ENCODE measurements around the gene QPRT.
"Not testable (repeated sequence)": the region's sequence is repeated elsewhere in the genome, so short reads cannot be mapped to it uniquely, and the experiment has no call there.

QPRT gene

GRCh38 chr16:29663016-29663806 is 15.8 kb upstream of the QPRT start, which contains the start of gene SPN:
SPN (plus strand) TSS chr16:29663247; CDS start chr16:29663729, 482 bp downstream.
- no peak for DNase-seq

- no peak for DNase-seq
Measured at GRCh38 chr16:29663807-29664090, 15.2 kb upstream of the QPRT start.

DNA sequence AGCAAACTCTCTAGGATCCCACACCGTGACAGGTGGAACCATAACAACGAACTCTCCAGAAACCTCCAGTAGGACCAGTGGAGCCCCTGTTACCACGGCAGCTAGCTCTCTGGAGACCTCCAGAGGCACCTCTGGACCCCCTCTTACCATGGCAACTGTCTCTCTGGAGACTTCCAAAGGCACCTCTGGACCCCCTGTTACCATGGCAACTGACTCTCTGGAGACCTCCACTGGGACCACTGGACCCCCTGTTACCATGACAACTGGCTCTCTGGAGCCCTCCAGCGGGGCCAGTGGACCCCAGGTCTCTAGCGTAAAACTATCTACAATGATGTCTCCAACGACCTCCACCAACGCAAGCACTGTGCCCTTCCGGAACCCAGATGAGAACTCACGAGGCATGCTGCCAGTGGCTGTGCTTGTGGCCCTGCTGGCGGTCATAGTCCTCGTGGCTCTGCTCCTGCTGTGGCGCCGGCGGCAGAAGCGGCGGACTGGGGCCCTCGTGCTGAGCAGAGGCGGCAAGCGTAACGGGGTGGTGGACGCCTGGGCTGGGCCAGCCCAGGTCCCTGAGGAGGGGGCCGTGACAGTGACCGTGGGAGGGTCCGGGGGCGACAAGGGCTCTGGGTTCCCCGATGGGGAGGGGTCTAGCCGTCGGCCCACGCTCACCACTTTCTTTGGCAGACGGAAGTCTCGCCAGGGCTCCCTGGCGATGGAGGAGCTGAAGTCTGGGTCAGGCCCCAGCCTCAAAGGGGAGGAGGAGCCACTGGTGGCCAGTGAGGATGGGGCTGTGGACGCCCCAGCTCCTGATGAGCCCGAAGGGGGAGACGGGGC is 14.7 kb upstream of the QPRT start:
- no peak for DNase-seq

DNA sequence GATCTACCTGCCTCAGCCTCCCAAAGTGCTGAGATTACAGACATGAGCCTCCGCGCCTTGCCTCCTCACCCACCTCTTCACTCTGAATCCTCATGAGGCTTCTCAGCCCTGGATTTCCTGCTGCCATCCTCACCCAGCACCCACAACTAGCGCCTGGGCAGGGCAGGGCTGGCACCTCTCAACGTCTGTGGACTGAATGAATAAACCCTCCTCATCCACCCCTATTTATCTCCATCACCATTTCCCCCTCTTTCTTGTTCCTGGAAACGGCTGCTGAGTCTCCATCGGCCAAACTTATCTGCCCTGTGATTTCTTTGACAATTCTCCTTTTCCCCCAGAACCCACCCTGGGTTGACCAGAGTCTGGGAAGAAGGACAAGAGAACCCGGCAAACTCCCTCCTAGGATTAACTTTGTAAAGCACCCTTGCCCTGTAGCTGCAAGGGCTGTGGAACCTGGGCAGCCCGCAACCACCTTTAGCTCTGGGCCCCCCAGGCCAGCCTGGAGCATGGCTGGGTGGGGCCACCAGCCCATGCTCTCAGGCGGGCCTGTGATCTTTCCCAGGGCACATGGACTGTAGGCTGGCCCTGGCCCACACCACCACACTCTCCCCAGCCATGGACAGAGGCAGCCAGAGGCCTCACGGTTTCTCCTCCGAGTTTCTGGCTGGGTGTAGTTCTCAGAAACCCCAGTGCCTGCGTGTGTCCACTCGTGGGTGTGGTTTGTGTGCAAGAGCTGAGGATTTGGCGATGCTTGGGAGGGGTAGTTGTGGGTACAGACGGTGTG is 13.5 kb upstream of the QPRT start:
- no peak for DNase-seq

- DNase-seq = not testable (repeated sequence)
Measured at GRCh38 chr16:29667322-29667610, 11.7 kb upstream of the QPRT start.

GRCh38 chr16:29667755-29668154 is 11.2 kb upstream of the QPRT start:
- DNase-seq = no peak

DNA sequence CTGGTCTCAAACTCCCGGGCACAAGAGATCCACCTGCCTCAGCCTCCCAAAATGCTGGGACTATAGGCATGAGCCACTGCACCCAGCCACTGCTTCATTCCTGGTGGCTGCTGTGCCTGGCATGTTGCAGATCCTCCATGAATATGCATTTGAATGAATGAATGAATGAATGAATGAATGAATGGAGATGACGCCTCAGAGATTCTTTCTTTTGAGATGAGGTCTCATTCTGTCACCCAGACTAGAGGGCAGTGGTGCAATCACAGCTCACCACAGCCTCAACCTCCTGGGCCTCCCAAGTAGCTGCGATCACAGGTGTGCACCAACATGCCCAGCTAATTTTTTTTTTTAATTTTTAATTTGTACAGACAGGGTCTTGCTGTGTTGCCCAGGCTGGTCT is 10.7 kb upstream of the QPRT start:
- no peak for DNase-seq

- DNase-seq = no peak
Measured at GRCh38 chr16:29673501-29673900, 5.5 kb upstream of the QPRT start.

DNA sequence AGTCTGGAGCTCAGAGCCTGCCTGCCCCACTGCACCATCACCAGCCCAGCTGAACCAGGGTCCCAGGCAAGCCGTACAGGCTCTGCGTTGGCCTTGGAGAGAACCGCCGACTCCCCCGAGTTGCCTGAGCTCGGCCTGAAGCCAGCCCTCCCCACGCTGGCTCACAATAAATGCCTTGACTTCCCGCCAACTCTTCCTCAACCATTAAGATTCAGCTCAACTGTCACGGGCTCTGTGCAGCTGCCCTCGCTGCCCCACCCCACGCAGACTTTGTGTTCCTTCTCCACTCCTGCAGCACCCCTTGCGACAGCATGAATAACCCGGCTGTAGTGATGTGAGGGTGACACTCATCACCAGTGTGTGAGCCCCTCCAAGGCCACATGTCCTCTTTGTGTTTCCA is 4.8 kb upstream of the QPRT start:
- no peak for DNase-seq

GRCh38 chr16:29675811-29676643 is 3.0 kb upstream of the QPRT start:
- DNase-seq = no peak

DNA sequence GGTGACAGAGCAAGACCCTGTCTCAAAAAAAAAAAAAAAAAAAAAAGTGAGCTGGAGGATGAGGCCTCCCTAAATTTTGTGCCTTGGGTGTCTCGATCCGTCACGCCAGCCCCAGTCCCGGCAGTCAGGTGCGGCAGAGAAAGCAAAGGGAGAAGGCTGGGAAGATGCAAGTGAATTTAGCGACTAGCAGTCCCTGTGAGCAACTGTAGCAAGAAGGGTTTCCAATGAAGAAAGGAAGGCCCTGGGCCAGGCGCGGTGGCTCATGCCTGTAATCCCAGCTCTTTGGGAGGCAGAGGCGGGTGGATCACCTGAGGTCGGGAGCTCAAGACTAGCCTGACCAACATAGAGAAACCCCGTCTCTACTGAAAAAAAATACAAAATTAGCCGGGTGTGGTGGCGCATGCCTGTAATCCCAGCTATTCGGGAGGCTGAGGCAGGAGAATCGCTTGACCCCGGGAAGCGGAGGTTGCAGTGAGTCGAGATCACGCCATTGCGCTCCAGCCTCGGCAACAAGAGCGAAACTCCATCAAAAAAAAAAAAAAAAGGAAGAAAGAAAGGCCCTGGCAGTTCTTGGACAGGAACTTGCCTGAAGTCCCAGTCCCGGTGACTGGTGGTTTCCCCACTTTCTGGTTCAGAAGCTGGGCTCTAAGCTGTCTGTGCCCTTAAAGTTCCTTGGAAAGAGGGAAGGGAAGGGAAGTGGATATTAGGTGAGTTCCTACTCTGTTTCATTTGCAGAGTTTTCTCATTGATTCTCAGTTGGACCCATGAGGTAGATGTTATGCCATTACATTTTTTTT is 1.8 kb upstream of the QPRT start:
- no peak for DNase-seq

GRCh38 chr16:29680180-29680598 is 1.2 kb downstream of the QPRT start:
- DNase-seq = no peak

DNA sequence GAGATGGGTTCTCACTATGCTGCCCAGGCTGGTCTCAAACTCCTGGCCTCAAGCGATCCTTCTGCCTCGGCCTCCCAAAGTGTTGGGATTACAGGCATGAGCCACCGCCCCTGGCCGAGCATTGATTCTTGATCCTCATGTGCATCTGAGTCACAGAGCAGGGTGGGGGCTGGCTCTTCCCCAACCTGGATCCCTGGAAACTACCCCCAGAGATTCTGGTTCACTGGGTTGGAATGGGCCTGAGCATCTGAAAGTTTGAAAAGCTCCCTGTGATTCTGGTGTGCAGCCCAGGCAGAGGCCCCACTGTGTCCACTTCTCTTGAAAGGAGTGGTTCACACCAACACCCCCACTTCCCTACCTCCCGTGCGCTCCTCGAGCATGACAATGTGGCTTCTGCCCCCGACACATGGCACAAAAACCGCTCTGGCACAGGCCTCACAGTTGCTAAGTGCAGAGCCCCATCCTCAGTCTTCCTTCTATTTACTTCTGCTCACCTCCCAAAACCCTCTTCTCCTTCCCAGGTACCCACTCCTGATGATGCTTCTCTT is 4.6 kb downstream of the QPRT start:
- no peak for DNase-seq

- DNase-seq = no peak
Measured at GRCh38 chr16:29684679-29685078, 5.7 kb downstream of the QPRT start.

DNA sequence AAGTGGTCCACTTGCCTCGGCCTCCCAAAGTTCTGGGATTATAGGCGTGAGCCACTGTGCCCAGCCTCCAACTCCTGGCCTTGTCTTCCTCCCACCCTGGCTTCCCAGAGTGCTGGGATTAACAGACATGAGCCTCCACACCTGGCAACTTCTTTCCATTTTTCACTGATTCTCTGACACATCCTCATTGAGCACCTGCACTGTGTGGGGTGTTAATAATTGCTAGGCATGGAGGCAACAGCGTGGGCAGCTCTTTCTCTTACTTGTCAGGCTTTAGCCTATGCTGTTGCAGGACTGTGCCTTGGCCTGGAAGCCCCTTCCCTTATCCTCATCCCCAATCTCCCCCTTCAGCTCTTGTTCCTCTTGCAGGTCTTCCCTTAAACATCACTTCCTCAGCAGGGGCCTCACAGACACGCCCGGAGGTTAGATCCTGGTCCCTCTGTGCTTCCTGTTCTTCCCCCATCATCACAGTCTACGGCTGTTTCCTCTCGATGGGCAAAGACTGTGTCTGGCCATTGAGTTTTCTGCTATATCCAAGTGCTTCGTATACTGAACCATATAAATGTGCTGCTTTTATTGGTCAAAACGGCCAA is 7.9 kb downstream of the QPRT start:
- DNase-seq = no peak

- DNase-seq = no peak
Measured at GRCh38 chr16:29687755-29688154, 8.8 kb downstream of the QPRT start.

DNA sequence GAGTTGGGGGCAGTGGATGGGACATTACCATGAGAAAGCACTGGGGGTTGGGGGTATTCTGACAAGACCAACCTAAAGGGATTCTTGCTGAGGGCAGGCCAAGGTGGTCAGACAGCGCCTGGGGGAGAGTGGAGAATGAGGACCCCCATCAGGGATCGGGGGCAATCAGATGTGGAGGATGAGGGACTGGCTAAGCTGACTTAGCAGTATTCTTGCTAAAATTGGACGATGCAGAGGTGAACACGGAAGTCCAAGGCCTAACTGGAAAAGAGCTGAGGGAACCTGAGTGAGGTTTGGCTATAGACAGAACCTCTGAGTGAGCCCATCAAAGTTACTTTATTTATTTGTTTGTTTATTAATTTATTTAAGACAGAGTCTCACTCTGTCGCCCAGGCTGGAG is 9.2 kb downstream of the QPRT start:
- no peak for DNase-seq

- DNase-seq = not testable (repeated sequence)
Measured at GRCh38 chr16:29689490-29690351, 10.7 kb downstream of the QPRT start.

DNA sequence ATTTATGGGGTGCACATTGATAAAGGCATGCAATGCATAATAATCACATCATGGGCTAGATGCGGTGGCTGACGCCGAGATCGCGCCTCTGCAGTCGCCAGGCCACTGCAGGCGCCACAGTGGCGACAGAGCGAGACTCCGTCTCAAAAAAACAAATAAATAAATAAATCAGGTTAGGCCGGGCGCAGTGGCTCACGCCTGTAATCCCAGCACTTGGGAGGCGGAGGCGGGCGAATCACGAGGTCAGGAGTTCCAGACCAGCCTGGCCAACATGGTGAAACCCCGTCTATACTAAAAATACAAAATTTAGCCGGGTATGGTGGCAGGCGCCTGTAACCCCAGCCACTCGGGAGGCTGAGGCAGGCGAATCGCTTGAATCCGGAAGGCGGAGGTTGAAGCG is 13.6 kb downstream of the QPRT start:
- DNase-seq = not testable (repeated sequence)

All from GOT3 (cell line).